ENCODE measurements around the gene SMCO2. TPM values are rescaled to one million over a fixed set of nuclear protein-coding genes. Genes with fewer than 3 reads are reported as not detected.

The SMCO2 gene
- total RNA-seq, 1 experiment from 2014 or later: 0.78 TPM

DNA sequence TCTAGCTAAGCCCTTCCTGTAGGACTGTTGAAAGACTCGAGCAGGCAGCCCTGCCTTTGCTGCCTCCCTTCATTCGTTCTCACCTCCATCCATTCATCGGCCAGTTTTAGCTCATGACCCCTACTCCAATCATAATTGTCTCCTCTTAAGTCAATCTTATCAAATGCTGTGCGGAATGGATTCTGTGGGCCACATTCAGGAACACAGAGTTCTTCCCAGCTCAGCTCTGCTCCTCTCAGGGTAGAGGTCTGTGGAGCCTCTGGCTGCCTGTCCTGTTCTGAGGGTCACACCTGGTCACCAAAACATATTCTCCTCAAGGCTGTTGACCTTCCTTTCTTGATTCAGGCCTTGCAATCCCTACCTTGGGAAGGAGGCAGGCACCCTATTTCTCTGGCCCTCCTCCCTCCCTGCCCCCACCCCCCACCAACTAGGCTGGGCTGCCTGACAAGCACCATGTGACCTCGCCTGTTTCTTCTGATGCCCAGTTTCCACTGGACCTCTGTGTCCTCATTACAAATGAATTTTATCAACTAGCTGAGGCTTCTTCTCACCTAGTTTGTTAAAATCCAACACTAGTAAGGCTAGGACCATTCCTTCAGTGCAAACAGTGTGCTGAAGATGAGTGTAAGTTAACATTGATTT is 3.5 kb downstream of the SMCO2 start:
- DNase-seq (ENCODE audit: low read depth): no peak
- in situ Hi-C loops (cut with HindIII; ENCODE audit: low pct_unique_long_range_greater_than_20kb, low sequenced_read_pairs): no loop called here

DNA sequence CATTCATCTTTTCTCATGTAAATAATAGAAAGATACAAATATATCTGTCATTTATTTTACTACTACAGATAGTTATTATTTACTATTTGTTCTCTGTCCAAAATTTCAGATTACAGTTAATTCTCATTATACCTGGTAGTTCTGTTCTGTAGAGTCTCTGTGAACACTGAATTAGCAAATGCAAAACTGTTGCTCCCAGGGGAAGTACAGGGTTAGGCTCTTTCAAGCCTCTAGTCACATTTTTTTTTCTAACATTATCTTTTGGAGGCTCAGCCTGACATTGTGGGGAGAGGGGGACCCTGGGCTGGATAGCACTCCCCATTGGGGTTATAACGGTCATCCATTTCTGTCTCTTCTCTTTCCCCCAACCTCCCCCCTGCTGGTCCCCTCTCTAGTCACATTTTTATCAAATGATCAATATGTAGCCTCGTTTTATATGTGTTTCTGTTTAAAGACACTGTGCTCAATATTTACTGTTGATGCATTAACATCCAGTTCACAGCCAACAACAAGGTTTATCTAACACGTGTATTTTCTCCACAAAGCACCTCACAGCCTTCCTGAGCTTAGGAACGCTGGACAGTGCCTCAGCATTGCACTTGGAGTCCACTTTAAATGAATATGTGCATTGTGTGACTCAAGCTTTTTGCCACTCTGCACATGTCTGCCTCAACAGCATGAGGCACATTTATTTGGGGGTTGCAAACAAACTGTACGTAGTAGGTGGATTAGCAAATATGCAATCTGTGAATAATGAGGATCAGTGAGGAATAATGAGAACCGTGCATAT is 4.7 kb downstream of the SMCO2 start:
- in situ Hi-C loops (cut with HindIII; ENCODE audit: low pct_unique_long_range_greater_than_20kb, low sequenced_read_pairs): no loop called here

DNA sequence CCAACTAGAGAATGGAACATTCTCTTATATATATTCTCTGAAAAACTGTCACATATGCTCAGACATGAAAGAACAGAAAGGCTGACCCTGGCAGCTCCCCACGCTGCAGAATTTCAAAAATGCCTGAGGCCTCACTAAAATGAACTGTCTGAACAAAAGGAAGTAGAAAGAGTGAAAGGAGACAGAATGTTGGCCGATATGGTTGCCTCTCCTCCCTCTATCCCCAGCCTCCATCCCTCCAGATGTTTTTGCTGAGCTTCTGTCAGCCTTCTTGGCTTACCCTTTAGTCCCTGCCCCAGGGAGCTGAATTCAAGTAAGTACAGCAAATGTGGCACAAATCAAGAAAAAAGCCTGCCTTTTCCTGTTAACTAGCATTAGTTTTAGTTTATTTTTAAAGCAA is 6.9 kb downstream of the SMCO2 start:
- in situ Hi-C loops (cut with HindIII; ENCODE audit: low pct_unique_long_range_greater_than_20kb, low sequenced_read_pairs): no loop called here
- no peak for DNase-seq (ENCODE audit: low read depth)

More for the DNA sequence above, 4.7 kb downstream of the SMCO2 start:
- no peak for DNase-seq (ENCODE audit: low read depth)

DNA sequence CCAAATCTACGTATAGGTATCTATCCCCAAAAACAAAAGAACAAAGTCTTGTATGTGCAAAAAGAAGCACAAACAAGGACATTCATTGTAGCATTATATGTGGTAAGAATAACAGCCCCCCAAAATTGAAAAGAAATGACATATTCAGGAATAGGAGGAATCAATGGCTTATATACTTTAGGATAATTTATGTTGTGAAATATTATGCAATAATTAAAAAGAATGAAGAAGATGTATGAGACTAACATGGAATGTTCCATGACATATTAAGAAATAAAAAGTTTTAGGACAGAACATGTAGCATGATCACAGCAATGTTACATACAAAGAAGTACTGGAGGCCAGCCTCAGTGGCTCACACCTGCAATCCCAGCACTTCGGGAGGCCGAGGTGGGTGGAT is 9.1 kb downstream of the SMCO2 start:
- in situ Hi-C loops (cut with HindIII; ENCODE audit: low pct_unique_long_range_greater_than_20kb, low sequenced_read_pairs): no loop called here
- DNase-seq (ENCODE audit: low read depth): no peak

DNA sequence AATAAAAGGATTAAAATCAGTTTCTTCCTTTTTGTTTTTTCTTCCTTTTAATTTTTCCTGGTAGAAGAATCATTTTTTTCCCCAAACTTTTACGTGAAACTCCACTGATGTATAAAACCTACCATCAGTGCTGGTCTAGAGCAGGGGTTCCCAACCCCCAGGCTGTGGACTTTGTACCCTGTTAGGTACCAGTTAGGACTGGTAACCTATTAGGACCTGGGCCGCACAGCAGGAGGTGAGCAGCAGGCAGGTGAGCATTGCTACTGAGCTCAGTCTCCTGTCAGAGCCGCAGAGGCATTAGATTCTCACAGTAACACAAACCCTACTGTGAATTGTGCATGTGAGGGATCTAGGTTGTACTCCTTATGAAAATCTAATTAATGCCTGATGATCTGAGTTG is 10.1 kb downstream of the SMCO2 start:
- in situ Hi-C loops (cut with HindIII; ENCODE audit: low pct_unique_long_range_greater_than_20kb, low sequenced_read_pairs): no loop called here
- DNase-seq (ENCODE audit: low read depth): no peak

DNA sequence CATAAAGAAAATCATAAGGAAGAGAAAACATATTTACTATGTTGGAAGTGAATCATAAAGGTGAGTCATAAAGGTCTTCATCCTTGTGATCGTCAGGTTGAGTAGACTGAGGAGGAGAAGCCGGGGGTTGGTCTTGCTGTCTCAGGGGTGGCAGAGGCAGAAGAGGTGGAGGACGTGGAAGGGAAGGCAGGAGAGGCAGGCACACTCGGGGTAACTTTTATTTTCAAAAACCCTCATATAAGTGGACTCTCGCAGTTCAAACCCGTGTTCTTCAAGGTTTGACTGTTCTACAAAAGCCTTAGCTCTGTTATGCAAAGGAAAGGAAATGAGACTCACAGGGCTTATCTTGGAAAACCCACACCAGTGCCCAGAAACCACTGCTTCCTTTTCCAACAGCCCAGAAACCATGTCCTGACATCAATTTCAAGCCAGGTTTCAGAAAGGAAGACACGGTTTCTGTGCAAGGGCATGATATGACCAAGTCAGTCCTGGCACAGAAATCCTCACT is 14.0 kb downstream of the SMCO2 start:
- in situ Hi-C loops (cut with HindIII; ENCODE audit: low pct_unique_long_range_greater_than_20kb, low sequenced_read_pairs): no loop called here
- DNase-seq (ENCODE audit: low read depth): no peak

DNA sequence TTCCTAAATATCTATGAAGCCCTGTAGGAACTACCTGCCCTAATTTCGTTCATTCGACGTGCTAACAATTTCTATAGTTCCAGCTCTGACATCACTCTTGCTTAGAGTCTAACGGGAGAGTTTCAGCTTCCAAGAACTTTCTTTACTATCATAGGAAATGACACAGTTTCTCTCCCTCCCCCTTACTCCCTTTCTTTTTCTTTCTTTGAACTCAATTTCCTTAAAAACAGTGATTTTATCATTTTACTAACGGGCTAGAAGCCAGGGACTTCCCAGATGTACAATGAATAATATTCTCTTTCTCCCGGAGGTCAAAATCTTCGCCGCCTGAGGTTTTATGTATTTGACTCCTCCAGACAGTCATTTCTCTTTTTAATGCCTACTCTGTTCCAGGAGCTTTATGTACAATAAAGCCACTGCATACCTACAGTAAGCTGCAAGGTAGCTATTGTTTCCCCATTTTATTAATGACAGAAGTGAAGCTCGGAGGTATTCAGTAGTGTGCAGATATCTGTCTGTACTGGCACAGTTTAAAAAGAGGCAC is 15.7 kb downstream of the SMCO2 start:
- DNase-seq (ENCODE audit: low read depth): no peak
- in situ Hi-C loops (cut with HindIII; ENCODE audit: low pct_unique_long_range_greater_than_20kb, low sequenced_read_pairs): no loop called here

DNA sequence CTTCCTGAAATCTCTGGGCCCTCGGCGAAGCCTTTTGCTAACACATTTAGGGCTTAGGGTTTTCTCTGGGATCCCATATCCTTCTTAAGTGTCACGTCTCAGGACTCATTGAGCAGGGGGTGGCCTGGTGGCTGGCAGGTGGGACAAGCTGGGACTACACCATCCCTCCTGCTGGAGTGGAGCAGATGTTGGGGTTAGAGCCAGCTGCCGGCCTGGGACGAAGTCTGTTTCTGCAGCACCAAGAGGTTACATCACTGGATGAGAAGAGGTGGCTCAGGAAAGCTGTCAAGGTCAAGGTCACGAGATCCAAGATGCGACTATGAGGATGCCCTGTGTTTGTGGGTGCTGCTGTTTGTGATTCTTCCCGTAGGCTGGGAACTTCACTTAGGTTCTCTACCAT is 16.3 kb downstream of the SMCO2 start:
- DNase-seq (ENCODE audit: low read depth): no peak
- in situ Hi-C loops (cut with HindIII; ENCODE audit: low pct_unique_long_range_greater_than_20kb, low sequenced_read_pairs): no loop called here

DNA sequence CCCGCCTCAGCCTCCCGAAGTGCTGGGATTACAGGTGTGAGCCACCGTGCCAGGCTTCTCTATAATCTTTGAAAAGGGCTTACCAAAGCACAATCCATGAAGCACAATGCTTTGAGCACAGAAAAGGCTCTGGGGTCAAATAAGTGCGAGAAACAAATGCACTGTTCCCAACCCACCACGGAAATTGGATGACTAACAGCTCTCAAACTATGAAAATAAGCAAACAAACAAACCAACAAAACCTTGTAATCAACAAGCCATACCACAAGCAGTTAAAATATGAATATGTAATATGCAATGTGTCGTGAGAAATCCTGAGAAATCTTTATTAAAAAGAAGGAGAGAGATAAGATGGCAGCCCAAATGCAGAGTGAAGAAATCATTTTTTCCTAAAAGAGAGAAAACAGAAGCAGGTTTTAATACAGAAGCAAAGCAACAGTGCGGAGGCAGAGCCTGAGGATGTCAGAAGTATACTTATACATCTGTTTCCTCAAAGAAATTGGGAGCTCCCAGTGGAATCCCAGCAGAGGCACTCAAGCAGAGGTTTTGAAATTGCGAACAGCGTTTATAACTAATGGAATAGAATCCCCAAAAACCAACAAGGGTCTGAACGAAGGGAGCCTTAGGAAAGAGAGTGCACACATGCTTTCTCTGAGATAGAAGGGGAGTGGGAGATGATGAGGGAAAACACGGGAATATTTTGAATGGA is 17.1 kb downstream of the SMCO2 start:
- DNase-seq (ENCODE audit: low read depth): no peak
- in situ Hi-C loops (cut with HindIII; ENCODE audit: low pct_unique_long_range_greater_than_20kb, low sequenced_read_pairs): no loop called here

DNA sequence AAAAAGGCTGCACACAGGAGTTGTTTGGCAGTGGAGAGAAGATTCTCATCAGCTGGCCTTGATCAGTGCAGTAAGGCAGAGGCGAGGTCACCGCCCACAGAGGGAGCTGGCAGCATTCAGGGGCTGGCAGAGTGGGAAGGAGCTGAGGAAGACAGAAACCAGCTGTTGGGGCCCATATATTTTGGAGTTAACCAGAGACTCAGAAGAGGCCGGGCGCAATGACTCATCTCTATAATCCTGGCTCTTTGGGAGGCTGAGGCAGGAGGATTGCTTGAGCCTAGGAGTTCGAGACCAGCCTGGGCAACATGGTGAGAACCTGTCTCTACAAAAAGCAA is 17.7 kb downstream of the SMCO2 start:
- in situ Hi-C loops (cut with HindIII; ENCODE audit: low pct_unique_long_range_greater_than_20kb, low sequenced_read_pairs): no loop called here
- no peak for DNase-seq (ENCODE audit: low read depth)

DNA sequence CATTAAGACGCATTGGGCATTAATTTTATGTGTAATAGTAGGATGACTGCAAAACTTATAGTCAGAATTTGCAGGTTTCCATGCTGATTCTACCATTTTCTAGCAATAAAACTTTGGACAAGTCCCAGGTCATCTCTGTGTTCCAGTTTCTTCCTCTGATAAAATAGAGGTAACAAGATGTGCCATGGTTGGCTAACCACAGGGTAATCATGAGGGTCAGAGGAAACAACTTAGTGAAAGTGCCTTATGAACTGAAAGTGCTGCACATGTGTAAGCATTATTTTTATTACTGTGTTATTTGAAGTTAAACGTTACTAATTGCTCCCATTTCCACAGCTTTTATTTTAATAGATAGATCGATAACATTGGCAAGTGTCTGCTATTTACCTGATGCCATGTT is 21.1 kb downstream of the SMCO2 start:
- in situ Hi-C loops (cut with HindIII; ENCODE audit: low pct_unique_long_range_greater_than_20kb, low sequenced_read_pairs): no loop called here
- DNase-seq (ENCODE audit: low read depth): no peak

DNA sequence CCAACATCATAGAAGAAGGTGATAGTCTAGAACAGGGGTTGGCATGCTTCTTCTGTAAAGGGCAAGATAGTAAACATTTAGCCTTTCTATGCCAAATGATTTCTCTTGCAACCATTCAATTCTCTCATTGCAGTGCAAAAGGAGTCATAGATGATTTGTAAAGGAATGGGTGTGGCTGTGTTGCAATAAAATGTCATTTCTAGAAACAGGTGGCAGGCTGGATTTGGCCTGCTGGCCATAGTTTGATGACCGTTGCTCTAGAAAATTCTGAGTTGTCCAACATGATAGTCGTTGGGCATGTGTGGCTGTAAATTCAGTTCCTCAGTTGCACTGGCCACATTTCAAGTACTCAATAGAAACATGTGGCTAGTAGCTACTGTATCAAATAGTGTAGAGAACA is 21.7 kb downstream of the SMCO2 start:
- no peak for DNase-seq (ENCODE audit: low read depth)
- in situ Hi-C loops (cut with HindIII; ENCODE audit: low pct_unique_long_range_greater_than_20kb, low sequenced_read_pairs): no loop called here

DNA sequence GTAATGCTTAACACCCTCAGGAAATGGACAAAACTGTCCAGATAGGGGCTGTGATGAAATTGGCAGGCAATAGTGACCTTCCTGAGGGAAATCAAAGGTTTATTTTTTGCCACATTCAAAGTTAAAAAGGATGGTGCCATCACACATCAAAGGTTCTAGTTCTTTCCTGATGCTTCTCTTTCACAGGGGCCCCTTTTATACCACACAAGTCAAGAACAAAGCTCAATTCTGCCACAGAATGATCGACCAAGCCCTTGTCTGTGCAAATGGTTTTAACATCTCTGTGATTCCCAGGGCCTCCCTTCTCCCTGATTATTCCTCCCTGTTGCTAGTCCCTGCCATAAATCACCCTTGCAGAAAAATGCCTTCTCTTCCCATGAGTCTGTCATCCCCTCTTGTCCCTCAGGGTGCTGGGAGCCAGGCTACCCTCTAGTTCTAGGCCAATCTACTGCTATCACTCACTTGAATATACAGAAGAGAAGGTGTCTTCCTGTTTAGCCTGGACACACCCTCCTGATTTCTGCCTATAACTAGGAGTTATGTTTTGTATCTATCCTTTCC is 22.7 kb downstream of the SMCO2 start:
- in situ Hi-C loops (cut with HindIII; ENCODE audit: low pct_unique_long_range_greater_than_20kb, low sequenced_read_pairs): no loop called here
- DNase-seq (ENCODE audit: low read depth): no peak

DNA sequence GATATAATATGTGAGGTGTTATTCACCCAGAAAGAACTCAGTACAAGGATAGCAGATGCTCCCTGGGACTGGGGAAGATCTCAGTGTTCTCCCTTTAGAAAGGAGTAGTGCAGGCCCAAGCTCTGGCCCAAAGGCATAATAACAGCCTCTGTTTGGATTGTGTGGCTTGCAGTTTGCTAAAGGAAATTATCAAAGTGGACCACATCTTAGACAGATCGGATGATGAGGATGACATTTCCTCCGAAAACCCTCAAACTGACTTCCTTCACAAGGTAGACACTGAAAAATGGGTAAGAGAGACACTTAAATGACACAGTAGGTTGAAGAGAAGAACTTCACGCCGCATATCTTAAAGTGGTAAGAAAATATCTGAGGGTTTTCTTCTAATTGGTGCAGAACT is 26.1 kb downstream of the SMCO2 start:
- in situ Hi-C loops (cut with HindIII; ENCODE audit: low pct_unique_long_range_greater_than_20kb, low sequenced_read_pairs): no loop called here
- DNase-seq (ENCODE audit: low read depth): no peak

DNA sequence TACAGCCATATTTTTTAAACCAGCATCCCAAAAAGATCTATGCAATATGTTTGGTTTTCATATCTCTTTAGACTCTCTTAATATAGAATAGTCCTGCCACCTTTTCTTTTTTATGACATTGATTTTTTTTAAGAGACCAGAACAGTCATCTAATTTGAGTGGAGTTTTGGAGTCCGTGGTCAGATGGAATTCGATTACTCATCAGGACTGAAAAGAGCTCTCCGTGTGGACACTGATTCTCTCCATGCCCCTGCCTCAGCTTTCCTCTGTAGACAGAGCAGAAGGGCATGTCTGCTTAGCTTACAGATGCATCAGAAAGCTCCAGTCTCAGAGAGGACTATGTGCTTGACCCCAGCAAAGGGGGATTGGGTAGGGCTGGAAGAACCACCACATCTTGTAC is 27.8 kb downstream of the SMCO2 start:
- in situ Hi-C loops (cut with HindIII; ENCODE audit: low pct_unique_long_range_greater_than_20kb, low sequenced_read_pairs): no loop called here
- no peak for DNase-seq (ENCODE audit: low read depth)

DNA sequence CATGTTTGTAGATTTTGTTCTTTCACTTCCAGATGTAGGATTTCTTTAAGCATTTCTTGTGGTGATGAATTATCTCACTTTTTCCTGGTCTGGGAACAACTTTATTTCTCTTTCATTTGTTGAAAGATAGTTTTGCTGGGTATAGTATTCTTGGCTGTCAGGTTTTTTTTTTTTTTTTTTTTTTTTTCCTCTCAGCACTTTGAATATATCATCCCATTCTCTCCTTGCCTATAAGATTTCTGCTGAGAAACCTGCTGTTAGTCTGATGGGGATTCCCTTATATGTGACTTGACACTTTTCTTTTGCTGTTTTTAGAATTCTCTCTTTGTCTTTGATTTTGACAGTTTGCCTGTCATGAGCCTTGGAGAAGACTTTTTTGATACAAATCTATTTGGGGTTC is 30.5 kb downstream of the SMCO2 start:
- in situ Hi-C loops (cut with HindIII; ENCODE audit: low pct_unique_long_range_greater_than_20kb, low sequenced_read_pairs): no loop called here
- no peak for DNase-seq (ENCODE audit: low read depth)

DNA sequence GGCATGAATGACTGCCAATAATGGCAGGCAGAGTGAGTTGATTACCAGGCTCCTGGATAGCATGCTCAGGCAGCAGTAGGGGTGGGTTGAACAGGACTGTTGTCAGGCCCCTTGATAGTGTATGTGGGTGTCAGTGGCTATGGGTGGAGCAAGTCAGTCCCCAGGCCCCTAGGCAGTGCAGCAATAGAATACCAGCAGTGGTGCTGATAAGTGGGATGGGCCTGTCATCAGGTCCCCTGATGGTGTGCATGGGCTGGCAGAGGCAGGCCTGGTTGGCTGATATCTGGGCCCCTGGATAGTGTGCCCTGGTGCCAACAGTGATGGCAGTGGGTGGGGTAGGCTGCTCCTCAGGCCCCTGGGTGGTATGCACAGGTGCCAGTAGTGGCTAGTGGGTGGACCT is 32.4 kb downstream of the SMCO2 start:
- in situ Hi-C loops (cut with HindIII; ENCODE audit: low pct_unique_long_range_greater_than_20kb, low sequenced_read_pairs): no loop called here
- no peak for DNase-seq (ENCODE audit: low read depth)

DNA sequence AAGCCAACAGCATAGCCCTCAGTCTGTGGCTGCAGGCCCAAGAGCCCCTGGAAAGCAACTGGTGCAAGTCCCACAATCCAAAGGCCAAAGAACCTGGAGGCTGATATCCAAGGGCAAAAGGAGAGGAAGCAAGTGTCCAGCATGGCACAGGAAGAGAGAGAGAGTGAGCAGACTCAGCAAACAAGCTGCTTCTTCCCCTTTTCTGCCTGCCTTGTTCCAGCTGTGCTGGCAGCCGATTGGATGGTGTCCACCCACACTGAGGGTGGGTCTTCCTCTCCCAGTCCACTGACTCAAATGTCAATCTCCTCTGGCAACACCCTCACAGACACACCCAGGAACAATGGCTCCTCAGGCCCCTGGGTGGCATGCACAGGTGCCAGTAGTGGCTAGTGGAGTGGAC is 33.5 kb downstream of the SMCO2 start:
- no peak for DNase-seq (ENCODE audit: low read depth)
- in situ Hi-C loops (cut with HindIII; ENCODE audit: low pct_unique_long_range_greater_than_20kb, low sequenced_read_pairs): no loop called here

DNA sequence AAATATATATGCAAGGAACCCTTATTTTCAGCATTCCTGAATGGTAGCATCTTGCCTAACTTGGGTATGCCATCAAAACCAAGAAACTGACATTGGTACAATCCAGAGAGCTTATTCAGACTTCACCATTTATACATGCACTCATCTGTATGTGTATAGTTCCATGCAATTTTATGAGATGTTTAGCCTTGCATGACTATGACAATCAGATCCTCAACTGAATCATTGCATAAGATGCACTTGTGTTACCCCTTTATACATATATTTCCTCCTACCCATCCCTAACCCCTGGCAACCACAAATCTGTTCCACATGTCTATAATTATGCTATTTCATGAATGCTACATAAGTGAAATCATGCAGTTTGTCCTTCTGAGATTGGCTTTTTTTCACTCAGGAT is 40.4 kb downstream of the SMCO2 start:
- no peak for DNase-seq (ENCODE audit: low read depth)
- in situ Hi-C loops (cut with HindIII; ENCODE audit: low pct_unique_long_range_greater_than_20kb, low sequenced_read_pairs): no loop called here
